ENCODE data around the gene ATG2A.

- TF ChIP-seq POLR2A (IDR thresholded peaks at IDR 0.05; ENCODE audit: low read length) = no peak
- TF ChIP-seq GATA1 (IDR thresholded peaks at IDR 0.05; ENCODE audit: low read depth, low read length) = no peak
These were observed 1.6 kb downstream of the ATG2A start for GRCh38 chr11:64915376-64915887.

All from erythroblast (primary cell).